PC-9 (cell line): Measurements from ENCODE around the gene PCDHA13.

Source experiments
- EZH2 ChIP-seq: fragments of 200-600 bp; sonication (generic); IDR thresholded peaks from 2 replicates; pipeline ENCODE4 v1.8.0; 2017; ENCODE audit warnings: antibody characterized with exemption, low read depth
- TF ChIP-seq, protein P1 (sequence below): fragments of 200-600 bp; sonication (generic); conservative IDR thresholded peaks from 2 replicates; pipeline ENCODE4 v1.6.1; 2017; ENCODE audit warnings: mixed run types, antibody characterized with exemption, mild to moderate bottlenecking, moderate library complexity

DNA sequence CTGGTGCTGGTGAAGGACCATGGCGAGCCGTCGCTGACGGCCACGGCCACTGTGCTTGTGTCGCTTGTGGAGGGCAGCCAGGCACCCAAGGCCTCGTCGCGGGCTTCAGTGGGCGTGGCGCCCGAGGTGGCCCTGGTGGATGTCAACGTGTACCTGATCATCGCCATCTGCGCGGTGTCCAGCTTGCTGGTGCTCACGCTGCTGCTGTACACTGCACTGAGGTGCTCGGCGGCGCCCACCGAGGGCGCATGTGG, 24.0 kb upstream of the PCDHA13 start:
- TF ChIP-seq, protein P1, sequence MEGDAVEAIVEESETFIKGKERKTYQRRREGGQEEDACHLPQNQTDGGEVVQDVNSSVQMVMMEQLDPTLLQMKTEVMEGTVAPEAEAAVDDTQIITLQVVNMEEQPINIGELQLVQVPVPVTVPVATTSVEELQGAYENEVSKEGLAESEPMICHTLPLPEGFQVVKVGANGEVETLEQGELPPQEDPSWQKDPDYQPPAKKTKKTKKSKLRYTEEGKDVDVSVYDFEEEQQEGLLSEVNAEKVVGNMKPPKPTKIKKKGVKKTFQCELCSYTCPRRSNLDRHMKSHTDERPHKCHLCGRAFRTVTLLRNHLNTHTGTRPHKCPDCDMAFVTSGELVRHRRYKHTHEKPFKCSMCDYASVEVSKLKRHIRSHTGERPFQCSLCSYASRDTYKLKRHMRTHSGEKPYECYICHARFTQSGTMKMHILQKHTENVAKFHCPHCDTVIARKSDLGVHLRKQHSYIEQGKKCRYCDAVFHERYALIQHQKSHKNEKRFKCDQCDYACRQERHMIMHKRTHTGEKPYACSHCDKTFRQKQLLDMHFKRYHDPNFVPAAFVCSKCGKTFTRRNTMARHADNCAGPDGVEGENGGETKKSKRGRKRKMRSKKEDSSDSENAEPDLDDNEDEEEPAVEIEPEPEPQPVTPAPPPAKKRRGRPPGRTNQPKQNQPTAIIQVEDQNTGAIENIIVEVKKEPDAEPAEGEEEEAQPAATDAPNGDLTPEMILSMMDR: no peak
- TF ChIP-seq EZH2: no peak
